Fibroblast of lung (primary cell): Measurements from ENCODE around the gene CERS6.

Experiments
- EZH2 ChIP-seq: IDR thresholded peaks from 2 replicates; pipeline ENCODE4 v1.5.1; 2012; ENCODE audit warnings: low read length, control low read depth, mild to moderate bottlenecking; ENCODE audit errors: missing control alignments
- TF ChIP-seq, protein P1 (sequence below), 2 donors: IDR thresholded peaks in 1 of 2; conservative IDR thresholded peaks in 1 of 2; 1 replicate in 1 of 2; 2 replicates in 1 of 2; pipeline ENCODE4 v1.5.1; 2011 to 2012; ENCODE audit warnings: low read length in 2 of 2, control low read depth in 1 of 2, inconsistent platforms in 1 of 2, low read depth in 1 of 2, mild to moderate bottlenecking in 1 of 2

DNA sequence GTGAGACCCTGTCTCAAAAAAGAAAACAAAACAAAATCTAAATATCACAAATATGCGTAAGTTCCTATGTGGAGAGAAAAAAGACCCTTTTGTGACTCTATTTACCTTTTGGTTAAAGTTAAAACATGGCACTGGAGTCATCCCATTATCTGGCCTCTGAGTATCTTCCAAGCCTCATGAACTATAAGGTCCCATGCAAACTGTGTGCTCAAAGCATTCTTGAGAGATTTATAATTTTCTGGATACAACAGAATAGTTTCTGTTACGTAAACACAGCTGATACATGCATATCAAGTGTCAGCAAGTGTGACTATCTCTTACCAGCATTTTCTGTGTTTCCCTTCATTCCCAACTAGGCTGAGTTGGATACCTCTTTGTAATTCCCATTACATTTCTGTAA, 337.5 kb downstream of the CERS6 start:
- TF ChIP-seq, protein P1, sequence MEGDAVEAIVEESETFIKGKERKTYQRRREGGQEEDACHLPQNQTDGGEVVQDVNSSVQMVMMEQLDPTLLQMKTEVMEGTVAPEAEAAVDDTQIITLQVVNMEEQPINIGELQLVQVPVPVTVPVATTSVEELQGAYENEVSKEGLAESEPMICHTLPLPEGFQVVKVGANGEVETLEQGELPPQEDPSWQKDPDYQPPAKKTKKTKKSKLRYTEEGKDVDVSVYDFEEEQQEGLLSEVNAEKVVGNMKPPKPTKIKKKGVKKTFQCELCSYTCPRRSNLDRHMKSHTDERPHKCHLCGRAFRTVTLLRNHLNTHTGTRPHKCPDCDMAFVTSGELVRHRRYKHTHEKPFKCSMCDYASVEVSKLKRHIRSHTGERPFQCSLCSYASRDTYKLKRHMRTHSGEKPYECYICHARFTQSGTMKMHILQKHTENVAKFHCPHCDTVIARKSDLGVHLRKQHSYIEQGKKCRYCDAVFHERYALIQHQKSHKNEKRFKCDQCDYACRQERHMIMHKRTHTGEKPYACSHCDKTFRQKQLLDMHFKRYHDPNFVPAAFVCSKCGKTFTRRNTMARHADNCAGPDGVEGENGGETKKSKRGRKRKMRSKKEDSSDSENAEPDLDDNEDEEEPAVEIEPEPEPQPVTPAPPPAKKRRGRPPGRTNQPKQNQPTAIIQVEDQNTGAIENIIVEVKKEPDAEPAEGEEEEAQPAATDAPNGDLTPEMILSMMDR (conservative IDR thresholded peaks at IDR 0.05 in 1 of 2, IDR thresholded peaks at IDR 0.05 in 1 of 2; ENCODE audit: low read depth in 1 of 2, low read length in 2 of 2), result no peak
- no peak for TF ChIP-seq EZH2
